VCaP (cell line): ENCODE data around the gene ACE.

Experiments
- H3K27ac ChIP-seq: fragments of 450-650 bp; 2 replicates; pipeline ENCODE4 v1.5.1; 2017
- TF ChIP-seq, protein P1 (sequence below): fragments of 450-650 bp; conservative IDR thresholded peaks from 2 replicates; pipeline ENCODE4 v1.5.1; 2017; ENCODE audit warnings: mild to moderate bottlenecking, moderate library complexity

ACE gene

DNA sequence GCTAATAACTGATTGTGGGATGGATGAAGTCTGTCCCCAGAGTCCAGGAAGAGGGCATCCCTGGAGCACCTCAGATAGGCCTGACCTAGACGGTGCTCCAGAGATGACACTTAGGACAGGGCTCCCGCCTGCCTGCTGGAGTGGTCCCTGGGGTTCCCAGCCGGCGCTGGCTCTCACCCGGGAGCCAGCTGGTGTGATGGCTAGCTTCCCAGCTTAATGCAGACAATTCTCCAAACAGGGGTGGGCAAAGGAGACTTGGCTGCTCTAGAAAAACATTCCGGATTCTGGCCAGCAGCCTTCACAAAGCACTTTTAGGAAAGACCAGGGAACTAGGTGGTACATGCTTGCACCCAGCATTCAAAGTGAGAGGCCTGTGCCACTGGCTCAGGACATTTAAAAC lies 18.6 kb downstream of the ACE start:
- TF ChIP-seq, protein P1, sequence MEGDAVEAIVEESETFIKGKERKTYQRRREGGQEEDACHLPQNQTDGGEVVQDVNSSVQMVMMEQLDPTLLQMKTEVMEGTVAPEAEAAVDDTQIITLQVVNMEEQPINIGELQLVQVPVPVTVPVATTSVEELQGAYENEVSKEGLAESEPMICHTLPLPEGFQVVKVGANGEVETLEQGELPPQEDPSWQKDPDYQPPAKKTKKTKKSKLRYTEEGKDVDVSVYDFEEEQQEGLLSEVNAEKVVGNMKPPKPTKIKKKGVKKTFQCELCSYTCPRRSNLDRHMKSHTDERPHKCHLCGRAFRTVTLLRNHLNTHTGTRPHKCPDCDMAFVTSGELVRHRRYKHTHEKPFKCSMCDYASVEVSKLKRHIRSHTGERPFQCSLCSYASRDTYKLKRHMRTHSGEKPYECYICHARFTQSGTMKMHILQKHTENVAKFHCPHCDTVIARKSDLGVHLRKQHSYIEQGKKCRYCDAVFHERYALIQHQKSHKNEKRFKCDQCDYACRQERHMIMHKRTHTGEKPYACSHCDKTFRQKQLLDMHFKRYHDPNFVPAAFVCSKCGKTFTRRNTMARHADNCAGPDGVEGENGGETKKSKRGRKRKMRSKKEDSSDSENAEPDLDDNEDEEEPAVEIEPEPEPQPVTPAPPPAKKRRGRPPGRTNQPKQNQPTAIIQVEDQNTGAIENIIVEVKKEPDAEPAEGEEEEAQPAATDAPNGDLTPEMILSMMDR = no peak
- H3K27ac ChIP-seq = no peak overlapping the region

DNA sequence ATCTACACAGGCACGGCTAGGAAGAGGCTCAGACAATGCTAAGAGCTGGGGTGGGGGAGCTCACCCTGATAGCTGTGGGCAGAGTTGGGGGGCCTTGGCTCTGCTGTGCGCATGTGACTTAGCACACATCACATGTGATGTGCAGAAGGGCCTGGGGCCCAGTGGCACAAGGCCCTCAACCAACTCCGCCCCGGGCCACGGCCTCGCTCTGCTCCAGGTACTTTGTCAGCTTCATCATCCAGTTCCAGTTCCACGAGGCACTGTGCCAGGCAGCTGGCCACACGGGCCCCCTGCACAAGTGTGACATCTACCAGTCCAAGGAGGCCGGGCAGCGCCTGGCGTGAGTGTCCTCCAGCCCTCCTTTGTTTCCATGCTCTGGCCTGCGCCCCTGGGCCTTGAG lies 19.3 kb downstream of the ACE start:
- no peak overlapping the region for H3K27ac ChIP-seq
- TF ChIP-seq, protein P1 = no peak

DNA sequence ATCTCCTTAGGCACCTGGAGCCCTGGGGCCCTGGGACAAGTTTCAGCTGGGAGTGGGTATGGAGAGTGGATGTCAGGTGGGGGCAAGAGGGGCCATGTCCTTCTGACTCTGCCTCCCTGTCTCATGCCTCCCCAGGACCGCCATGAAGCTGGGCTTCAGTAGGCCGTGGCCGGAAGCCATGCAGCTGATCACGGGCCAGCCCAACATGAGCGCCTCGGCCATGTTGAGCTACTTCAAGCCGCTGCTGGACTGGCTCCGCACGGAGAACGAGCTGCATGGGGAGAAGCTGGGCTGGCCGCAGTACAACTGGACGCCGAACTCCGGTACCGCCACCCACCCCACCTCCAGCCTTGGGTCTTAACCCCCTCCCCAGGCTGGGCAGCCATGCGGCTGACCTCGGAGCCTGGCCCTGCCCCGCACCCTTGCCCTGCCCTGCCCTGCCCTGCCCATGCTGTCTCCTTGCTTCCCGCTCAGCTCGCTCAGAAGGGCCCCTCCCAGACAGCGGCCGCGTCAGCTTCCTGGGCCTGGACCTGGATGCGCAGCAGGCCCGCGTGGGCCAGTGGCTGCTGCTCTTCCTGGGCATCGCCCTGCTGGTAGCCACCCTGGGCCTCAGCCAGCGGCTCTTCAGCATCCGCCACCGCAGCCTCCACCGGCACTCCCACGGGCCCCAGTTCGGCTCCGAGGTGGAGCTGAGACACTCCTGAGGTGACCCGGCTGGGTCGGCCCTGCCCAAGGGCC lies 20.0 kb downstream of the ACE start:
- TF ChIP-seq, protein P1 = no peak
- H3K27ac ChIP-seq = no peak overlapping the region

DNA sequence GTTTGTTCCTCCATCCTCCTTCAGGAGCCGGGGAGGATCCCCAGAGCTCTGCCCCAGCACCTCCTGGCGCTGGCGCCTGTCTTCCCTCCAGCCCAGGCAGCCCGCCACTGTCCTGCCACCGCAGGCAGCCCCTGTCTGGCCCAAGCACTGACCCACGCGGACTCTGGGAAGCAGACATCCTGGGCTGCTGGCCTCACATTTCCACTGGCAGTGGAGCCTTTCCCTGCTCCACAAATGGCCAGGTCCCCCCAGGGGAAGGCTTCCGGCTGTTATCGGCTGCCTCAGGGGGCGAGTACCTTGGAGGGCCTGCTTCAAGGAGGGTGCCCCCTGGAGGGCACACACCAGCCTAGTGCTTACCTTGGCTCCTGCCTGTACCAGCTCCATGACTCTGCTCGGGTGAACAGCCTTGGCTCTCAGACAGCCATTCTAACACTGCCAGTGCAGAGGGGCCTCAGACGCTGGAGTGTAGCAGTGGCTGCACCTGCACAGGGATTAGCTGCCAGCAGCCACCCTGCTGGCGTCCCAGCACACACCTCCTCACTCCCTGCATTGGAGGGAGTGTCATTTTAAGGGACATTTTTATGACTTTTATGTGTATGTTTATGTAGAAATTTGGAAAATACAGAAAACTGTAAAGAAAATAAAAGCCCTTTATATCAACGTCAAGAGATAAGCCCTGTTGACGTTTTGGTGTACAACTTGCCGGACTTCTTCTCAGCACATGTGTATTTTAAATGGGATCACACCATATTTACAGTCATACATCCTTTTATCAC lies 21.0 kb downstream of the ACE start:
- H3K27ac ChIP-seq = peak overlapping the region; percentile 52

DNA sequence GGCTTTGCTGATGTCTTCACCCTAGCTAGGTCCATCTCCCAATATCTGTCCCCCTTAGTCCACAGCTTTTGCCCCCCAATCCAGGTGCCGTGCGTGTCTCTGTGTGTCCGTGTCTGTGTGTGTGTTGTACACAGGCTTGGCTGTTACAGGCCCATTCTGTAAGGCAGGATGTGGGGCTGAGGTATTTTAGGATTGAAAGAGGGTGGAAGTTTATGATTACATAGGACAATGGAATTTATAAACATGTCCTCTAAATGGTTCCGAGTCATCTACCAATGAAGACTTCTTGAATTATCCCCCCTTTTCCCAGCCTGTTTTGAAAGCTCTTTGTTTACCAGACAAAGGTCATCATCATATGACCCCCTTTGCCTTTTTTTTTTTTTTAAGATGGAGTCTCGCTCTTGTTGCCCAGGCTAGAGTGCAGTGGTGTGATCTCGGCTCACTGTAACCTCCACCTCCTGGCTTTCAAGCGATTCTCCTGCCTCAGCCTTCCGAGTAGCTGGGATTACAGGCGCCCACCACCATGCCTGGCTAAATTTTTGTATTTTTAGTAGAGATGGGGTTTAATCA lies 21.9 kb downstream of the ACE start:
- H3K27ac ChIP-seq = peak overlapping the region; percentile 52; the same call in 1 of the 2 replicates
- TF ChIP-seq, protein P1 = no peak

More for the DNA sequence above, 21.0 kb downstream of the ACE start:
- TF ChIP-seq, protein P1 = peak; percentile 41; the same call in 1 of the 2 replicates

DNA sequence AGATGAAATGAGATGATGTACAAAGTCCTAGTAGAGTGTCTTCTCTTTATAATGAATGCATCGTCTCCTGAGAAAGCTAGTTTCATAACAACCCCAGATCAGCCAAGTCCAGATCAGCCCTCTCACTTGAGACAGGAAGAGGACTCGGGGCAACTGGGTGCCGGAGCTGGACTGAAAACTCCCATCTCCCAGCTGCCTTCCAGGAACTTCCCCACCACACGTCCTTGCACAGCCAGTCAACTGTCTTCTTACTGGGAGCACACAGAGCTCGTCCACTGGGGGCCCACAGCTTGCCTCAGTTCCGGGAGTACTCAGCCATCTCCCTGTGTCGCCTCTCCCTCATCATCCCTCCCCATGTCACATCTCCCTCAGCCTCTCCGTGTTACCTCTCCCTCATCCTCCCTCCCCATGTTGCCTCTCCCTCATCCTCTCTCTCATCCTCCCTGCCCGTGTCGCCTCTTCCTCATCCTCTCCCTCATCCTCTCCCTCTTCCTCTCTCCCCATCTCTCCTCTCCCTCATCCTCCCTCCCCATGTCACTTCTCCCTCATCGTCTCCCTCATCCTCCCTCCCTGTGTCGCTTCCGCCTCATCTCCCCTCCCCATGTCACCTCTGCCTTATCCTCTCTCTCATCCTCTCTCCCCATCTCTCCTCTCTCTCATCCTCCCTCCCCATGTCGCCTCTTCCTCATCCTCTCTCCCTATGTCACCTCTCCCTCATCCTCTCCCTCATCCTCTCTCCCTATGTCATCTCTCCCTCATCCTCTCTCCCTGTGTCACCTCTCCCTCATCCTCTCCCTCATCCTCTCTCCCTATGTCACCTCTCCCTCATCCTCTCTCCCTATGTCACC lies 23.9 kb downstream of the ACE start:
- TF ChIP-seq, protein P1 = no peak
- peak overlapping the region; percentile 99; the same call in 1 of the 2 replicates for H3K27ac ChIP-seq
